Smooth muscle cell (in vitro differentiated cells): ENCODE measurements around the gene NOP9. TPM values are rescaled to one million over a fixed set of nuclear protein-coding genes. Genes with fewer than 3 reads are reported as not detected.

ENCODE experiments used
- DNase-seq: peaks from one replicate; lab custom pipeline; 2025; ENCODE audit not compliant: unreplicated experiment; lab: John Stamatoyannopoulos, UW
- H2AFZ ChIP-seq: fragments of 200-600 bp; sonication (generic); 2 replicates; pipeline ENCODE4 v1.6.0; 2016; ENCODE audit warnings: antibody characterized with exemption, low read depth, mild to moderate bottlenecking
- H3F3A ChIP-seq: fragments of 200-600 bp; sonication (generic); 2 replicates; pipeline ENCODE4 v1.6.0; 2017; ENCODE audit warnings: antibody characterized with exemption, low read depth
- H3K27ac ChIP-seq: fragments of 200-600 bp; sonication (generic); 2 replicates; pipeline ENCODE4 v1.5.1; 2016; ENCODE audit warnings: low read depth, mild to moderate bottlenecking
- H3K27me3 ChIP-seq: fragments of 200-600 bp; sonication (generic); 2 replicates; pipeline ENCODE4 v1.6.1; 2016; ENCODE audit warnings: low read depth, mild to moderate bottlenecking
- H3K36me3 ChIP-seq: fragments of 200-600 bp; sonication (generic); 2 replicates; pipeline ENCODE4 v1.5.1; 2016; ENCODE audit warnings: low read depth
- H3K4me1 ChIP-seq: fragments of 200-600 bp; sonication (generic); 2 replicates; pipeline ENCODE4 v1.5.1; 2016; ENCODE audit warnings: low read depth
- H3K4me2 ChIP-seq: fragments of 200-600 bp; sonication (generic); 2 replicates; pipeline ENCODE4 v1.6.0; 2016; ENCODE audit warnings: mild to moderate bottlenecking
- H3K4me3 ChIP-seq: fragments of 200-600 bp; sonication (generic); 2 replicates; pipeline ENCODE4 v1.5.1; 2016; ENCODE audit warnings: mild to moderate bottlenecking
- H3K79me2 ChIP-seq: fragments of 200-600 bp; sonication (generic); 2 replicates; pipeline ENCODE4 v1.6.0; 2016; ENCODE audit warnings: low read depth, mild to moderate bottlenecking
- H3K9ac ChIP-seq: fragments of 200-600 bp; sonication (generic); 2 replicates; pipeline ENCODE4 v1.6.0; 2016; ENCODE audit warnings: low read depth
- H3K9me3 ChIP-seq: fragments of 200-600 bp; sonication (generic); replicated peaks from 2 replicates; pipeline ENCODE4 v1.5.1; 2016; ENCODE audit warnings: low read depth
- H4K20me1 ChIP-seq: fragments of 200-600 bp; sonication (generic); 2 replicates; pipeline ENCODE4 v1.6.0; 2016; ENCODE audit warnings: low read depth
- WGBS: methylation state at CpG from one replicate; pipeline ENCODE4 v1.1.7; 2016; ENCODE audit warnings: low lambda C conversion rate; 5-methylcytosine and 5-hydroxymethylcytosine counted together
- polyA plus RNA-seq: library from polyadenylated mRNA; unstranded; fragments of >200 nt; fragmentation: Nextera tagmentation; extraction: Ambion mirVana; gene quantifications from 2 replicates; pipeline ENCODE4 v1.2.1, GENCODE V29; 2016
- total RNA-seq: library from RNA; depleted of rRNA; stranded (reverse); fragments of >200 nt; gene quantifications from 2 replicates; pipeline ENCODE4 v1.2.3, GENCODE V29; 2014
- TF ChIP-seq, protein P1 (sequence below): fragments of 200-600 bp; sonication (generic); IDR thresholded peaks from 2 replicates; pipeline ENCODE4 v1.5.1; 2017; ENCODE audit warnings: borderline replicate concordance, mild to moderate bottlenecking, antibody characterized with exemption; ENCODE audit not compliant: insufficient read depth, poor library complexity, severe bottlenecking

Gene NOP9
- total and polyA plus RNA-seq, 2 experiments from 2014 or later: 3.3 to 9.3 TPM

DNA sequence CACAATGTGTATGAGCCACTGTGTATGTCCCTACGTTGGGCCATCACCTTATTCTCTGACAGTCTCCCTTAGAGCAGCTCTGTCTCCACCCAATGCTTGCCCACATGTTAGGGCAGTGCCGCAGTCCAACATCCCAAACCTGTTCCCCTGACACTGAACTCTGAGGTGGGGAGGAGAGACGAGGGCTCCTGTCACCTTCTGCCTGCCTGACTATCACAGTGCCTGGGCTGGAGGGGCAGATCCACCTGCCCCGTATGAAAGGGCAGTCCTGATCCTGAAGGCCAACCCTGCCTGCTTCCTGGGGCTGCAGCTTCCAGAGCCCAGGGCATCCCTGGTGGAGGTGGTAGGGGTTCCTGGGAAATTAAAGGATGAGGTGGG is 38.9 kb upstream of the NOP9 start:
- H3K4me1 ChIP-seq: no peaks in the 10 kb centered on the region
- TF ChIP-seq, protein P1, sequence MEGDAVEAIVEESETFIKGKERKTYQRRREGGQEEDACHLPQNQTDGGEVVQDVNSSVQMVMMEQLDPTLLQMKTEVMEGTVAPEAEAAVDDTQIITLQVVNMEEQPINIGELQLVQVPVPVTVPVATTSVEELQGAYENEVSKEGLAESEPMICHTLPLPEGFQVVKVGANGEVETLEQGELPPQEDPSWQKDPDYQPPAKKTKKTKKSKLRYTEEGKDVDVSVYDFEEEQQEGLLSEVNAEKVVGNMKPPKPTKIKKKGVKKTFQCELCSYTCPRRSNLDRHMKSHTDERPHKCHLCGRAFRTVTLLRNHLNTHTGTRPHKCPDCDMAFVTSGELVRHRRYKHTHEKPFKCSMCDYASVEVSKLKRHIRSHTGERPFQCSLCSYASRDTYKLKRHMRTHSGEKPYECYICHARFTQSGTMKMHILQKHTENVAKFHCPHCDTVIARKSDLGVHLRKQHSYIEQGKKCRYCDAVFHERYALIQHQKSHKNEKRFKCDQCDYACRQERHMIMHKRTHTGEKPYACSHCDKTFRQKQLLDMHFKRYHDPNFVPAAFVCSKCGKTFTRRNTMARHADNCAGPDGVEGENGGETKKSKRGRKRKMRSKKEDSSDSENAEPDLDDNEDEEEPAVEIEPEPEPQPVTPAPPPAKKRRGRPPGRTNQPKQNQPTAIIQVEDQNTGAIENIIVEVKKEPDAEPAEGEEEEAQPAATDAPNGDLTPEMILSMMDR: no peak
- H3K9me3 ChIP-seq: no peaks in the 10 kb centered on the region
- H3K27me3 ChIP-seq: no peaks in the 10 kb centered on the region
- no peaks in the 10 kb centered on the region for H3K36me3 ChIP-seq
- H3K4me2 ChIP-seq: no peak overlapping the region
- WGBS: 80% methylated on average over 4 of the region's 4 CpGs
- H4K20me1 ChIP-seq: no peaks in the 10 kb centered on the region
- no peak for DNase-seq
- no peaks in the 10 kb centered on the region for H3F3A ChIP-seq
- H3K4me3 ChIP-seq: no peak overlapping the region
- no peaks in the 10 kb centered on the region for H3K79me2 ChIP-seq
- no peak overlapping the region for H2AFZ ChIP-seq
- no peak overlapping the region for H3K9ac ChIP-seq
- H3K27ac ChIP-seq: no peak overlapping the region

DNA sequence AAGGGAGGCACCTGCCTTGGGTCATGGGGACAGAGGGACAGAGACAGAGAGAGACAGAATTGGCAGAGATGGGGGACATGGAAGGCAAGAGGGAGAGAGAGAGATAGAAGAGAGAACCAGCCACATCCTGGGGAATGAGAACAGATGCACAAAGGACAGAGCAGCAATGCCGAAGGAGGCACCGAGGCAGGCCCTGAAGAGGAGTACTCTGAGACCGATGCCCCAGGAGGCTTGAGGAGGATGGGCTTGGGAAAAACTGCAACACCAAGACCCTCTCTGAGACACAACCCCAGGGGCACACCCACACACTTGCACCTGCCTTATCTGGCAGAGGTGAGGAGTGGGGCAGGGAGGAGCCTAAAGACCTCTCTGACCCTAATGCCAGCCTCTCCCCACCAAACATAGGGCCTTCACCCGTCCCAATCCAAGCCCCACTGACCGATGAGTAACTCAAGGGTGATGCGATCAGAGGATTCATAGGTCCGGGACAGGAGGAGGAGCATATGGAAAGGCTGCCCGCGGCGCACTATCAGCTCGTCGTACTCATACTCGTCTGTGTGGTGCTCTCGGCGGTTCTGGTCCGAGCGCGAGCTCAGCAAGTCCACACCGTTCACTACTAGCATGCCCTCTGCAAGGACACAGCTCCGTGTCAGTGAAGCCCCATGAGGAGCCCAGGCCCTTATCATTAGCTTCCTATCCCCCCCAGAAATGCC is 38.2 kb upstream of the NOP9 start:
- no peak overlapping the region for H2AFZ ChIP-seq
- DNase-seq: no peak
- H3K27ac ChIP-seq: no peak overlapping the region
- no peaks in the 10 kb centered on the region for H3K36me3 ChIP-seq
- 94% methylated on average over 20 of the region's 20 CpGs for WGBS
- no peaks in the 10 kb centered on the region for H3F3A ChIP-seq
- H4K20me1 ChIP-seq: no peaks in the 10 kb centered on the region
- H3K27me3 ChIP-seq: no peaks in the 10 kb centered on the region
- no peak overlapping the region for H3K9ac ChIP-seq
- H3K4me1 ChIP-seq: no peaks in the 10 kb centered on the region
- no peak overlapping the region for H3K4me3 ChIP-seq
- H3K4me2 ChIP-seq: no peak overlapping the region
- H3K79me2 ChIP-seq: no peaks in the 10 kb centered on the region
- H3K9me3 ChIP-seq: no peaks in the 10 kb centered on the region
- TF ChIP-seq, protein P1: no peak

DNA sequence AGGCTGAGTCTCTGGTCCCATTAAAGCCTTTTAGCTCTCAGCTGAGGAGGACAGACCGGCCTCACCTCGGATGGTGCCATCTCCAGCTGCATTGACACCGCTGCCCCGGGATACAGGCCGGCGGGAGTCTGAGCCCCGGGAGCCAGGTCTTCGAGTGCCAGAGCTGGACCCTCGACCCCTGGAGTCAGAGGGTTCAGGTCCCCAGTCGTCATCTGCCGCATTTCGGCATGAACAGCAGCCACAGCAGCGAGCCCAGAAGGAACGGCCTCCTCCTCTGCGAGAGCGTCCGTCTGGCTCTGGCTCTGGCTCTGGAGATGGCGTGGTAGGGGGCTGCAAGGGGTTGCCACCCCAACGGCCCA is 37.7 kb upstream of the NOP9 start:
- H3K27me3 ChIP-seq: no peaks in the 10 kb centered on the region
- H3K9ac ChIP-seq: no peak overlapping the region
- H3K4me2 ChIP-seq: no peak overlapping the region
- DNase-seq: no peak
- WGBS: 94% methylated on average over 19 of the region's 19 CpGs
- no peaks in the 10 kb centered on the region for H4K20me1 ChIP-seq
- no peaks in the 10 kb centered on the region for H3F3A ChIP-seq
- no peaks in the 10 kb centered on the region for H3K36me3 ChIP-seq
- H3K79me2 ChIP-seq: no peaks in the 10 kb centered on the region
- H3K4me3 ChIP-seq: no peak overlapping the region
- no peak overlapping the region for H2AFZ ChIP-seq
- no peak overlapping the region for H3K27ac ChIP-seq
- TF ChIP-seq, protein P1: no peak
- H3K4me1 ChIP-seq: no peaks in the 10 kb centered on the region
- H3K9me3 ChIP-seq: no peaks in the 10 kb centered on the region
